GM12891 (cell line): ENCODE results near the gene C20orf141.

ENCODE experiments used
- DNase-seq: peaks from one replicate; pipeline ENCODE4 v3.0.0; 2011; ENCODE audit warnings: low spot score; ENCODE audit not compliant: insufficient read length
- FAIRE-seq: peaks from 2 replicates; lab custom pipeline; 2011; peaks lifted over from hg19 to GRCh38; lab: Jason Lieb, UNC
- PAX5 ChIP-seq: IDR thresholded peaks from 2 replicates; pipeline ENCODE4 v1.6.1; 2011; ENCODE audit warnings: low read length, moderate library complexity, mild to moderate bottlenecking; ENCODE audit not compliant: insufficient read depth, severe bottlenecking
- POLR2A ChIP-seq: IDR thresholded peaks from 2 replicates; pipeline ENCODE4 v1.6.1; 2011; ENCODE audit warnings: low read depth, low read length, control low read depth
- POLR2AphosphoS5 ChIP-seq: IDR thresholded peaks from 2 replicates; pipeline ENCODE4 v1.6.1; 2011; ENCODE audit warnings: low read depth, low read length, control low read depth
- POU2F2 ChIP-seq: IDR thresholded peaks from 2 replicates; pipeline ENCODE4 v1.6.1; 2011; ENCODE audit warnings: low read depth, mild to moderate bottlenecking, control low read depth, low read length, moderate library complexity
- SPI1 ChIP-seq: IDR thresholded peaks from 2 replicates; pipeline ENCODE4 v1.6.1; 2011; ENCODE audit warnings: low read depth, low read length, control low read depth
- TAF1 ChIP-seq: IDR thresholded peaks from 2 replicates; pipeline ENCODE4 v1.6.1; 2011; ENCODE audit warnings: low read depth, low read length, control low read depth

The C20orf141 gene

GRCh38 chr20:2799271-2799670 lies 15.5 kb upstream of the C20orf141 start:
- TF ChIP-seq SPI1 (no peak), POU2F2 (no peak), POLR2A (no peak), POLR2AphosphoS5 (no peak), PAX5 (no peak), TAF1 (no peak)
- DNase-seq (no peak), FAIRE-seq (peak; percentile 26)

GRCh38 chr20:2799688-2800520 lies 14.9 kb upstream of the C20orf141 start:
- FAIRE-seq (peak; percentile 98), DNase-seq (no peak)
- TF ChIP-seq POU2F2 (no peak), SPI1 (no peak)

GRCh38 chr20:2800521-2801285 lies 14.1 kb upstream of the C20orf141 start, which contains the start of gene CPXM1:
TSS of gene CPXM1 (minus strand) at chr20:2800627. CDS start at chr20:2800572, 55 bp downstream.
- FAIRE-seq, result peak; percentile 35
- no peak for TF ChIP-seq POU2F2
- TF ChIP-seq SPI1, result peak; percentile 46; the same call in 1 of the 2 replicates
- no peak for TF ChIP-seq POLR2A
- no peak for TF ChIP-seq PAX5
- DNase-seq, result no peak

- peak; percentile 35 for FAIRE-seq
- TF ChIP-seq POLR2AphosphoS5, result no peak
- no peak for TF ChIP-seq SPI1
- TF ChIP-seq POU2F2, result no peak
- TF ChIP-seq PAX5, result no peak
- TF ChIP-seq TAF1, result no peak
- no peak for TF ChIP-seq POLR2A
- DNase-seq, result no peak
Measured at GRCh38 chr20:2801286-2801728, 13.5 kb upstream of the C20orf141 start.

GRCh38 chr20:2804041-2804828 lies 10.6 kb upstream of the C20orf141 start:
- FAIRE-seq, result no peak
- no peak for DNase-seq
- TF ChIP-seq SPI1 (no peak), PAX5 (no peak), TAF1 (no peak), POU2F2 (no peak), POLR2A (no peak), POLR2AphosphoS5 (no peak)

GRCh38 chr20:2804852-2805688 lies 9.7 kb upstream of the C20orf141 start:
- DNase-seq (no peak), FAIRE-seq (no peak)
- no peak for TF ChIP-seq POLR2AphosphoS5
- no peak for TF ChIP-seq PAX5
- TF ChIP-seq TAF1, result no peak
- no peak for TF ChIP-seq SPI1
- TF ChIP-seq POU2F2, result no peak
- TF ChIP-seq POLR2A, result no peak

GRCh38 chr20:2805689-2806350 lies 9.0 kb upstream of the C20orf141 start:
- FAIRE-seq (no peak), DNase-seq (no peak)
- TF ChIP-seq POLR2AphosphoS5 (no peak), SPI1 (no peak), POU2F2 (no peak), POLR2A (no peak), PAX5 (no peak), TAF1 (no peak)

GRCh38 chr20:2806351-2806701 lies 8.5 kb upstream of the C20orf141 start:
- TF ChIP-seq TAF1, result no peak
- no peak for TF ChIP-seq POLR2A
- TF ChIP-seq PAX5, result no peak
- no peak for TF ChIP-seq POLR2AphosphoS5
- no peak for TF ChIP-seq SPI1
- no peak for TF ChIP-seq POU2F2
- DNase-seq (no peak), FAIRE-seq (no peak)
